ENCODE results near the gene TNRC18.

- TF ChIP-seq CTCF (IDR thresholded peaks at IDR 0.05) (no peak), POLR2A (IDR thresholded peaks at IDR 0.05) (no peak)
Observed at GRCh38 chr7:5395246-5395645, 28.4 kb downstream of the TNRC18 start.

Measured in esophagus squamous epithelium (tissue), 4 donors.